ENCODE measurements around the gene RGP1.

RGP1 gene

DNA sequence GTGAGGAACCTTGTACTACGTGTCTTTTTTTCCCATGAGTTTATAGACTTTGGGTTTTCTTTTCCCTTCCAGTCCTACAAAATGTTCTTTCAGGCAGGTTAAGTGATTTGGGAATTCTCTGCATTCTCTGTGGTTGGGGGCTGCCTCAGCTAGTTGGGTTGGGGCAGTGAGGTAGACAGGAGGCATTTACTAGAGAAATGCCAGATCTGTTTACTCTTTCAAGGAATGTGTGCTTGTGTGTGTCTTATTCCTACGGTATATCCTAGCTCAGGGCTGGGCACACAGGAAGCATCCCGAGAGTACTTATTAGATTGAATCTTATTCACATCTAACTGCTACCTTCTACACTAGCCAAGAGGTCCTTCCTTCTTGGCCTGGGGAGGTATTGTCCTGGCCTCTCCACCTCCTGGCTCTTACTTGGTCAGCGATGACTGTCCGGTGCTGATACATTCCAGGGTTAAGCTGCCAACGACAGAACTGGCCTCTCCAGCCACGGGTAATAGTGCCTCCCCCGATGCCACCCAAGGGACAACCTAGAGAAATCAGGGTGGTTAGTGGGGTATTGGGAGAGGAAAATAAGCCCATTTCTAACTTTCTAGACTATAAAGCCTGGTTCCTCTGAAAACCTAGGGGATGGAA lies 5.1 kb upstream of the RGP1 start:
- DNase-seq (ENCODE audit: low read depth in 2 of 2), result no peak

DNA sequence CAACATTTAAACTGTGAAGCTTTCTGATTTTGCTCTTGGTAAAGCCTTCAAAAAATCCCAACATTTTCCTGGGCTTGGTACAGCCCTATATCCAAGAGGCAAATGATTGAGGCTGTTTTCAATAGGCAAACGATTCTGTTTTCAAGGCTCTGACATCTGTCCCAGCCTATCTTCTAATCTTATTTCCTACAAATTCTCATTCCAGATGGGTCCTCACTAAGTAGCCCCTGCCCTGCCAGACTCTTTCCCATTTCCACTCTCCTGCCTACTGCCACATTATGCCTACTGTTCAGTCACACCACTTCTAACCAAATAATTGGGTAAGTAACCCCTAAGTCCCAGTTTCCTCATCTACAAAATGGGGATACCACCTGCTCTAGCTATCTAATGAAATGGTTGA lies 3.5 kb upstream of the RGP1 start:
- DNase-seq (ENCODE audit: low read depth in 2 of 2), result no peak

- DNase-seq (ENCODE audit: low read depth in 2 of 2), result no peak
Measured at GRCh38 chr9:35746583-35746982, 2.5 kb upstream of the RGP1 start.

DNA sequence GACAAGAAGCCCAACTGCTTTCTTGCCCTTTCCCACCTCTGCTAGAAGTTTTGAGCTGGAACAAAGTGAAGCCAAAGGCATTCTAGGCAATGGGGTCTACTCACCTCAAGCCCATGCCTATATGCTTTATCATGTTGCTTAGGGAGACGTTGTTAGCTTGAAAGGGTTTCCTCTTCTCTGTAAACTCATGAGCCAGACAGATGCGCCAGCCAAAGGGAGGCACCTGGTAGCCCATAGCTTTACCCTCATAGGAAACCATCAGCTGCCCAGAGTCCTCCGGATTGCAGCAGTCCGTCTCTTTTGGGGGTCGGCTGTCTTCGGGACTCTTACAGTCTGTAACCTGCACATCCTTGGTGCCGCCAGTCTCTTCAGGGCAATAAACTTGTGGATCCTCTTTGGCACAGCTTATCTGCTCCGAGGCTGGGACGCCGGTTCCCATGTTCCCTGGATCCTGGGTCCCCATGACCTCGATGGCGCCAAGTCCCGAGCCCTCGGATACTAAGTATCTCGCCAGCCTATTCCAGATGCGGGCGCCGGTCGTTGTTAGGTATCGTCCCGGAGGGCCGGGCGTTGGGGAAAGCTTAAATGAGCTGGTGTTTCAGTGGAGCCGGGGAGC lies 737 bp upstream of the RGP1 start:
- DNase-seq (ENCODE audit: low read depth in 2 of 2), result no peak

GRCh38 chr9:35749515-35750255 lies 598 bp downstream of the RGP1 start:
- DNase-seq (ENCODE audit: low read depth in 2 of 2), result no peak

GRCh38 chr9:35750256-35750531 lies 1.1 kb downstream of the RGP1 start:
- DNase-seq (ENCODE audit: low read depth in 2 of 2), result no peak

DNA sequence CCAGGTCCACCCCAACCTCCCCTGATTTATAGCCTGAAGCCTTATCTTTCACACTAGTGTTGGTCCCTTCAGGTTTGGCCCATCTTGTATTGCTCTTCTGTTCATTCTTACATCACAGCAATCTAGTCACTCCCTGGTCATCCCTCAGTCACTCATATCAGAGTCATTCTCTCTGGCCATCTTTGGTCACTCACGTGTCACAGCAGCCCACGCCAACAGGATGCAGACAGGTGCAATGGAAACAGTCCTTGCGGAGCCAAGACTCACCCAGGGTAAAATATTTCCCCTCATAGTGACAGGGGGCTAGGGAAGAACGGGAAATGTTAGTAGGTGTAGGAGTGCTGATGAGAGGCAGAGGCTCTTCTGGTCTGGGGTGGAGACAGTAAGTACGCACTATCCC lies 4.4 kb downstream of the RGP1 start:
- no peak for DNase-seq (ENCODE audit: low read depth in 2 of 2)

- DNase-seq (ENCODE audit: low read depth in 2 of 2), result no peak
Measured at GRCh38 chr9:35754264-35754663, 5.2 kb downstream of the RGP1 start, which contains the start of gene MSMP. MSMP (minus strand) TSS chr9:35754276; CDS start chr9:35754129, 147 bp downstream.

- no peak for DNase-seq (ENCODE audit: low read depth in 2 of 2)
Measured at GRCh38 chr9:35755071-35755470, 6.0 kb downstream of the RGP1 start.

- peak; percentile 64 for DNase-seq (ENCODE audit: low read depth in 2 of 2)
Measured at GRCh38 chr9:35756275-35757225, 7.5 kb downstream of the RGP1 start.

- DNase-seq (ENCODE audit: low read depth in 2 of 2), result no peak
Measured at GRCh38 chr9:35757226-35757891, 8.3 kb downstream of the RGP1 start.

GRCh38 chr9:35757892-35758275 lies 8.8 kb downstream of the RGP1 start:
- DNase-seq (ENCODE audit: low read depth in 2 of 2), result no peak

DNA sequence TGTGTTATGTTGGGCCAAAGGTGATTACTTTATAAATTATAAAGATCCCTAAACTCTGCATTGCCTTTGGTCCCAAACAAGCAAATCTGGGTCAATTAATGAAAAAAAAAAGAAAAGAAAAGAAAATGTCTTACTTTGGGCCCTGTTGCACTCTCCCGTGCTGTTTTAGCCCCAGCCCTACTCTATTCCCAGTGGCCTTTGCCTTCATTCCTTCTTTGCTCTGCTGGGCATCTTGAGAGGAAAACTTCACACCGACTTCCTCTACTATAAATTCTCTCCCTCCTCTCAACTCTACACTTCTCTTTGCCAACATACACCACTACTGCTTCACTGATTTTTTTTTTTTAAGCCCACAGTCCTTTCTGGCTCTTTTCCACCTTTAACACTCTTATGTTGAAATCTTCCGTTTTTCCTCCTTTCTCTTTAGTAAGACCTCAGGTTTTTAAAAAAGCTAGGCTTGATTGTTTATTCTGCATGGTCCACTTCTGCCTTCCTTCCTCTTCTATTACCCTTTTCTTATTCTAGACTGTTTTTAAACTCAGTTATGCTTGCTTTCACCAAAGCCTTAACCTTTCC lies 9.5 kb downstream of the RGP1 start:
- DNase-seq (ENCODE audit: low read depth in 2 of 2), result no peak

- no peak for DNase-seq (ENCODE audit: low read depth in 2 of 2)
Measured at GRCh38 chr9:35759795-35760194, 10.7 kb downstream of the RGP1 start.

DNA sequence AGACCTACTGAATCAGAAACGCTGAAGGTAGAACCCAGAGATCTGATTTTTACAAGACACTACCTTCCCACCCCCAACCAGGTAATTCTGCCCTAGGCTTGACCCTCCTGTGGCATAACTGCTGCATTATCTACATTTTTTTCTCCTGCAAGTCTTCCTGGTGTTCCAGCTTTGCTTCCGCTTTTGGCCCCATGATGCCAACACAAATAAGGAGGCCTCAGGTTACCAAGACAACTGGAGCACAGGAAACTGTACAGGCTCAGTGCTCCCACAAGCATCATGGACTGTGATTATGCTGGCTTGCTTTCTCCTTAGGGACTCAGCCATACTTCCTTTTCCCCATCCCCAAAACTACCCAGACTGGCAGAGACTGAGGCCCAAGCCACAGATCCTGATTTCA lies 11.6 kb downstream of the RGP1 start:
- no peak for DNase-seq (ENCODE audit: low read depth in 2 of 2)

DNA sequence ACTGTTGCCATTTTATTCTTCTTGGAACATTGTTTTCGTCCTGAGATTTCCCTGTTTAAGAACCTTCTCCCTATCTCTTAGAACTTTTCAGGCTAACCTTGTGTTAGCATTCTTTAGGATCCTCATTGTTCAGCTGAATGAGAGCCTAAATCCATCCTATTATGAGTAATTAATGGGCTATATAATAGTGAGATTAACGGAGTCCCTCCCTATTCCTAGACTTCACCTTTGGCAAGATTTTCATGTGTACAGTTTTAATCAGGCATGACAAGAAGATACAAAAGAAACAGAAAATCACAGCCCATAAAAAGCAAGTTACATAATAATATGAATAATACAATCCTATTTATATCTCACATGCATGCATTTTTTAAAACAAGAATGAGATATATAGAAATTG lies 14.1 kb downstream of the RGP1 start:
- no peak for DNase-seq (ENCODE audit: low read depth in 2 of 2)

DNA sequence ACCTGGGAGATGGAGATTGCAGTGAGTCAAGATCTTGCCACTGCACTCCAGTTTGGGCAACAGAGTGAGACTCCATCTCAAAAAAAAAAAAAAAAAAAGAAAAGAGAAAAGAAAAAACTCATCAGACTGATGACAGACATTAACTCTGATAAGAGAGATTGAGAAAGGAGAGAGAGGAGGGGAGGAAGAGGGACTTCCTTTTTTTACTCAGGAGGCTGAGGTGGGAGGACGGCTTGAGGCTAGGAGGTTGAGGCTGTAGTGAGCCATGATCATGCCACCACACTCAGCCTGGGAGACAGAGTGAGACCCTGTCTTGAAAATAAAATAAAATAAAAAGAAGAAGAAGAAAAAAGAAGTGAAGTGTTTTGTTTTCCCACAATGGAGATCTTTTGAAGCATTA lies 14.7 kb downstream of the RGP1 start:
- no peak for DNase-seq (ENCODE audit: low read depth in 2 of 2)

DNA sequence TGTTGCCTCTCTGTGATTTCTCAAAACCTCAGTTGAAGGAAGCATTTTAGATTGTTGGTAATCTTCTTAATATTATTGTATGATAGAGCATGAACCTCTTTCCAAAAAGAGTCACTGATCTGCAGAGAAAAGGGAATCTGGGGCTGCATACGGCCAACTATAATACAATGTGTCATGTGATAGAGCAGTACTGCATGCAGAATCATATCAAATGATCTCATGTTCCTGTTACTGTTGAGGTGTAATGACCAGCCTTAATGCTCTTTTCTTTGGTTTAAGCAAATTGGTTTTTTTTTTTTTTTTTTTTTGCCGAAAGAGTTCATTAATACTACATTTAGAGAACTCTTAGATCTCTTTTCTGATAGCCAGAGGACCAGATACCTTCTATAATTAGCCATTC lies 17.9 kb downstream of the RGP1 start:
- no peak for DNase-seq (ENCODE audit: low read depth in 2 of 2)

GRCh38 chr9:35767458-35767857 lies 18.4 kb downstream of the RGP1 start:
- DNase-seq (ENCODE audit: low read depth in 2 of 2), result no peak

- no peak for DNase-seq (ENCODE audit: low read depth in 2 of 2)
Measured at GRCh38 chr9:35769763-35770162, 20.7 kb downstream of the RGP1 start.

GRCh38 chr9:35771075-35771433 lies 22.0 kb downstream of the RGP1 start:
- no peak for DNase-seq (ENCODE audit: low read depth in 2 of 2)
